ENCODE measurements around the gene GTF3C4.

The GTF3C4 gene

GRCh38 chr9:132730054-132731033 lies 60.1 kb downstream of the GTF3C4 start:
- no peak for TF ChIP-seq YY1 (IDR thresholded peaks at IDR 0.05; ENCODE audit: insufficient read depth, insufficient read length)
- no peak for TF ChIP-seq ZNF274 (IDR thresholded peaks at IDR 0.05; ENCODE audit: low read depth, low read length)
- TF ChIP-seq SUZ12 (IDR thresholded peaks at IDR 0.05; ENCODE audit: extremely low read depth, insufficient read depth, insufficient read length), result no peak
- no peak for DNase-seq (ENCODE audit: low read depth, low spot score)
- no peaks in the 10 kb centered on the region for H3K27me3 ChIP-seq (ENCODE audit: insufficient read depth, insufficient read length)
- no peak overlapping the region for H3K9ac ChIP-seq (ENCODE audit: insufficient read length, low read depth)
- no peaks in the 10 kb centered on the region for H3K9me3 ChIP-seq (ENCODE audit: insufficient read depth, low read length)
- no peaks in the 10 kb centered on the region for H3K36me3 ChIP-seq (ENCODE audit: insufficient read depth, insufficient read length, low read length)
- H3K4me3 ChIP-seq (ENCODE audit: insufficient read length, low read depth), result no peak overlapping the region
- H3K4me1 ChIP-seq (ENCODE audit: insufficient read depth, insufficient read length), result peaks cover 5% of the 10 kb centered on the region

GRCh38 chr9:132731230-132731629 lies 61.0 kb downstream of the GTF3C4 start:
- no peaks in the 10 kb centered on the region for H3K27me3 ChIP-seq (ENCODE audit: insufficient read depth, insufficient read length)
- H3K4me1 ChIP-seq (ENCODE audit: insufficient read depth, insufficient read length), result peaks cover 5% of the 10 kb centered on the region
- DNase-seq (ENCODE audit: low read depth, low spot score), result no peak
- no peaks in the 10 kb centered on the region for H3K9me3 ChIP-seq (ENCODE audit: insufficient read depth, low read length)
- H3K36me3 ChIP-seq (ENCODE audit: insufficient read depth, insufficient read length, low read length), result no peaks in the 10 kb centered on the region
- TF ChIP-seq YY1 (IDR thresholded peaks at IDR 0.05; ENCODE audit: insufficient read depth, insufficient read length) (no peak), SUZ12 (IDR thresholded peaks at IDR 0.05; ENCODE audit: extremely low read depth, insufficient read depth, insufficient read length) (no peak)
- no peak overlapping the region for H3K4me3 ChIP-seq (ENCODE audit: insufficient read length, low read depth)
- H3K9ac ChIP-seq (ENCODE audit: insufficient read length, low read depth), result no peak overlapping the region

GRCh38 chr9:132732326-132733259 lies 62.3 kb downstream of the GTF3C4 start:
- Histone ChIP-seq H3K36me3 (ENCODE audit: insufficient read depth, insufficient read length, low read length) (no peaks in the 10 kb centered on the region), H3K4me1 (ENCODE audit: insufficient read depth, insufficient read length) (peaks cover 5% of the 10 kb centered on the region), H3K9ac (ENCODE audit: insufficient read length, low read depth) (no peak overlapping the region), H3K27me3 (ENCODE audit: insufficient read depth, insufficient read length) (no peaks in the 10 kb centered on the region), H3K4me3 (ENCODE audit: insufficient read length, low read depth) (no peak overlapping the region), H3K9me3 (ENCODE audit: insufficient read depth, low read length) (no peaks in the 10 kb centered on the region)
- DNase-seq (ENCODE audit: low read depth, low spot score), result no peak
- TF ChIP-seq SUZ12 (IDR thresholded peaks at IDR 0.05; ENCODE audit: extremely low read depth, insufficient read depth, insufficient read length), result no peak
- no peak for TF ChIP-seq ZNF274 (IDR thresholded peaks at IDR 0.05; ENCODE audit: low read depth, low read length)
- TF ChIP-seq YY1 (IDR thresholded peaks at IDR 0.05; ENCODE audit: insufficient read depth, insufficient read length), result no peak

GRCh38 chr9:132733260-132733815 lies 63.1 kb downstream of the GTF3C4 start:
- no peaks in the 10 kb centered on the region for H3K36me3 ChIP-seq (ENCODE audit: insufficient read depth, insufficient read length, low read length)
- H3K27me3 ChIP-seq (ENCODE audit: insufficient read depth, insufficient read length), result no peaks in the 10 kb centered on the region
- no peak for DNase-seq (ENCODE audit: low read depth, low spot score)
- no peaks in the 10 kb centered on the region for H3K9me3 ChIP-seq (ENCODE audit: insufficient read depth, low read length)
- no peak for TF ChIP-seq YY1 (IDR thresholded peaks at IDR 0.05; ENCODE audit: insufficient read depth, insufficient read length)
- TF ChIP-seq ZNF274 (IDR thresholded peaks at IDR 0.05; ENCODE audit: low read depth, low read length), result no peak
- TF ChIP-seq SUZ12 (IDR thresholded peaks at IDR 0.05; ENCODE audit: extremely low read depth, insufficient read depth, insufficient read length), result no peak
- peaks cover 5% of the 10 kb centered on the region for H3K4me1 ChIP-seq (ENCODE audit: insufficient read depth, insufficient read length)
- H3K9ac ChIP-seq (ENCODE audit: insufficient read length, low read depth), result no peak overlapping the region
- no peak overlapping the region for H3K4me3 ChIP-seq (ENCODE audit: insufficient read length, low read depth)

GRCh38 chr9:132739710-132740310 lies 69.5 kb downstream of the GTF3C4 start:
- Histone ChIP-seq H3K4me3 (ENCODE audit: insufficient read length, low read depth) (no peak overlapping the region), H3K27me3 (ENCODE audit: insufficient read depth, insufficient read length) (peaks cover 50% of the 10 kb centered on the region), H3K36me3 (ENCODE audit: insufficient read depth, insufficient read length, low read length) (no peaks in the 10 kb centered on the region), H3K9me3 (ENCODE audit: insufficient read depth, low read length) (no peaks in the 10 kb centered on the region), H3K4me1 (ENCODE audit: insufficient read depth, insufficient read length) (peaks cover 14% of the 10 kb centered on the region), H3K9ac (ENCODE audit: insufficient read length, low read depth) (no peak overlapping the region)
- no peak for DNase-seq (ENCODE audit: low read depth, low spot score)
- no peak for TF ChIP-seq YY1 (IDR thresholded peaks at IDR 0.05; ENCODE audit: insufficient read depth, insufficient read length)
- no peak for TF ChIP-seq ZNF274 (IDR thresholded peaks at IDR 0.05; ENCODE audit: low read depth, low read length)
- no peak for TF ChIP-seq SUZ12 (IDR thresholded peaks at IDR 0.05; ENCODE audit: extremely low read depth, insufficient read depth, insufficient read length)

- H3K4me1 ChIP-seq (ENCODE audit: insufficient read depth, insufficient read length), result peaks cover 14% of the 10 kb centered on the region
- no peak overlapping the region for H3K9ac ChIP-seq (ENCODE audit: insufficient read length, low read depth)
- no peaks in the 10 kb centered on the region for H3K36me3 ChIP-seq (ENCODE audit: insufficient read depth, insufficient read length, low read length)
- TF ChIP-seq SUZ12 (IDR thresholded peaks at IDR 0.05; ENCODE audit: extremely low read depth, insufficient read depth, insufficient read length) (no peak), YY1 (IDR thresholded peaks at IDR 0.05; ENCODE audit: insufficient read depth, insufficient read length) (no peak), ZNF274 (IDR thresholded peaks at IDR 0.05; ENCODE audit: low read depth, low read length) (no peak)
- H3K27me3 ChIP-seq (ENCODE audit: insufficient read depth, insufficient read length), result peaks cover 59% of the 10 kb centered on the region
- H3K9me3 ChIP-seq (ENCODE audit: insufficient read depth, low read length), result no peaks in the 10 kb centered on the region
- no peak for DNase-seq (ENCODE audit: low read depth, low spot score)
- no peak overlapping the region for H3K4me3 ChIP-seq (ENCODE audit: insufficient read length, low read depth)
Observed at GRCh38 chr9:132740526-132741309, 70.5 kb downstream of the GTF3C4 start.
